GM23338 (cell line): ENCODE results near the gene TIMM17A. TPM values are rescaled to one million over a fixed set of nuclear protein-coding genes. Genes with fewer than 3 reads are reported as not detected.

Experiments
- ATAC-seq: fragments of 200-7000 bp; cut with Tn5 transposase; 3 replicates; pipeline ENCODE4 v1.9.1; 2020
- DNase-seq: peaks from one replicate; pipeline ENCODE4 v3.0.0-alpha.2; 2015; ENCODE audit warnings: low spot score
- H2AFZ ChIP-seq: fragments of 200-600 bp; sonication (generic); 2 replicates; pipeline ENCODE4 v1.8.0; 2016; ENCODE audit warnings: antibody characterized with exemption, mild to moderate bottlenecking, moderate library complexity
- H3F3A ChIP-seq: fragments of 200-600 bp; sonication (generic); replicated peaks from 2 replicates; pipeline ENCODE4 v1.8.0; 2017; ENCODE audit warnings: antibody characterized with exemption, mixed run types, low read depth
- H3K27ac ChIP-seq: fragments of 200-600 bp; sonication (generic); 2 replicates; pipeline ENCODE4 v1.6.1; 2016; ENCODE audit warnings: low read depth
- H3K27me3 ChIP-seq: fragments of 200-600 bp; sonication (generic); 2 replicates; pipeline ENCODE4 v1.8.0; 2016; ENCODE audit warnings: mild to moderate bottlenecking, mixed run types, moderate library complexity; ENCODE audit not compliant: insufficient read depth
- H3K36me3 ChIP-seq: fragments of 200-600 bp; sonication (generic); 2 replicates; pipeline ENCODE4 v1.8.0; 2016; ENCODE audit warnings: mild to moderate bottlenecking; ENCODE audit not compliant: insufficient read depth
- H3K4me1 ChIP-seq: fragments of 200-600 bp; sonication (generic); 2 replicates; pipeline ENCODE4 v1.8.0; 2016; ENCODE audit warnings: mild to moderate bottlenecking, moderate library complexity; ENCODE audit not compliant: insufficient read depth
- H3K4me2 ChIP-seq: fragments of 200-600 bp; sonication (generic); 2 replicates; pipeline ENCODE4 v1.7.1; 2017; ENCODE audit warnings: mixed run types
- H3K4me3 ChIP-seq: fragments of 200-600 bp; sonication (generic); 2 replicates; pipeline ENCODE4 v1.6.1; 2016; ENCODE audit warnings: mixed run types
- H3K79me2 ChIP-seq: fragments of 200-600 bp; sonication (generic); replicated peaks from 2 replicates; pipeline ENCODE4 v1.8.0; 2017; ENCODE audit warnings: mild to moderate bottlenecking; ENCODE audit not compliant: insufficient read depth
- H3K9me2 ChIP-seq: fragments of 200-600 bp; sonication (generic); 2 replicates; pipeline ENCODE4 v1.8.0; 2017; ENCODE audit not compliant: insufficient read depth
- H4K20me1 ChIP-seq: fragments of 200-600 bp; sonication (generic); replicated peaks from 2 replicates; pipeline ENCODE4 v1.8.0; 2017; ENCODE audit warnings: mild to moderate bottlenecking; ENCODE audit not compliant: insufficient read depth
- H3K27ac Mint-ChIP-seq: 2 replicates; pipeline ENCODE4 v1.8.0; 2020; ENCODE audit warnings: inconsistent platforms, mild to moderate bottlenecking, moderate library complexity, mixed read lengths
- H3K27me3 Mint-ChIP-seq: 3 replicates; pipeline ENCODE4 v1.8.0; 2022; ENCODE audit warnings: low read depth, mild to moderate bottlenecking, moderate library complexity, mixed read lengths, inconsistent platforms; ENCODE audit not compliant: insufficient read depth, poor library complexity
- H3K36me3 Mint-ChIP-seq: 3 replicates; pipeline ENCODE4 v1.8.0; 2021; ENCODE audit warnings: low read depth, mild to moderate bottlenecking, inconsistent platforms, moderate library complexity, mixed read lengths
- H3K4me1 Mint-ChIP-seq: 3 replicates; pipeline ENCODE4 v1.8.0; 2020; ENCODE audit warnings: mild to moderate bottlenecking, inconsistent platforms, mixed read lengths
- H3K4me3 Mint-ChIP-seq: 3 replicates; pipeline ENCODE4 v1.8.0; 2021; ENCODE audit warnings: moderate library complexity, mild to moderate bottlenecking, inconsistent platforms, mixed read lengths
- H3K9me3 Mint-ChIP-seq: 3 replicates; pipeline ENCODE4 v1.8.0; 2020; ENCODE audit warnings: moderate library complexity, mild to moderate bottlenecking, inconsistent platforms, mixed read lengths
- CREB1 ChIP-seq: fragments of 250-450 bp; sonication (Bioruptor Pico); IDR thresholded peaks from 2 replicates; pipeline ENCODE4 v1.5.0; 2020; ENCODE audit warnings: low read depth, mild to moderate bottlenecking, moderate library complexity
- ETS1 ChIP-seq: IDR thresholded peaks from 2 replicates; pipeline ENCODE4 v1.6.1; 2016; ENCODE audit warnings: antibody characterized with exemption
- EZH2 ChIP-seq: fragments of 200-600 bp; sonication (generic); IDR thresholded peaks from one replicate; pipeline ENCODE4 v1.8.0; 2017; ENCODE audit warnings: antibody characterized with exemption, mild to moderate bottlenecking, low read depth; ENCODE audit not compliant: unreplicated experiment
- EZH2phosphoT487 ChIP-seq: fragments of 200-600 bp; sonication (generic); IDR thresholded peaks from one replicate; pipeline ENCODE4 v1.8.1; 2018; ENCODE audit warnings: antibody characterized with exemption; ENCODE audit not compliant: unreplicated experiment
- JUNB ChIP-seq: IDR thresholded peaks from one replicate; pipeline ENCODE4 v1.6.1; 2016; ENCODE audit warnings: antibody characterized with exemption; ENCODE audit not compliant: unreplicated experiment
- NANOG ChIP-seq: IDR thresholded peaks from 2 replicates; pipeline ENCODE4 v1.6.1; 2016; ENCODE audit warnings: antibody characterized with exemption, borderline replicate concordance
- POLR2AphosphoS5 ChIP-seq: IDR thresholded peaks from 2 replicates; pipeline ENCODE4 v1.6.1; 2016; ENCODE audit warnings: antibody characterized with exemption, low read depth
- STAT1 ChIP-seq: IDR thresholded peaks from one replicate; pipeline ENCODE4 v1.6.1; 2016; ENCODE audit warnings: antibody characterized with exemption; ENCODE audit not compliant: unreplicated experiment
- ZNF114 ChIP-seq: fragments of 250-450 bp; sonication (Bioruptor Pico); IDR thresholded peaks from 2 replicates; pipeline ENCODE4 v1.5.0; 2020; ENCODE audit warnings: mild to moderate bottlenecking, moderate library complexity
- ZNF331 ChIP-seq: fragments of 250-450 bp; sonication (Bioruptor Pico); IDR thresholded peaks from 2 replicates; pipeline ENCODE4 v1.5.0; 2020; ENCODE audit warnings: low read depth, mild to moderate bottlenecking, moderate library complexity
- polyA plus RNA-seq: library from polyadenylated mRNA; unstranded; fragments of >200 nt; fragmentation: Nextera tagmentation; extraction: Ambion mirVana; gene quantifications from 2 replicates; pipeline ENCODE4 v1.2.1, GENCODE V29; 2016
- total RNA-seq: library from RNA; depleted of rRNA; stranded (reverse); fragments of >200 nt; shearing (Covaris generic); gene quantifications from 2 replicates; pipeline ENCODE4 v1.2.3, GENCODE V29; 2014
- TF ChIP-seq, protein P1 (sequence below): IDR thresholded peaks from one replicate; pipeline ENCODE4 v1.6.1; 2018; ENCODE audit warnings: antibody characterized with exemption; ENCODE audit not compliant: unreplicated experiment
- TF ChIP-seq, protein P2 (sequence below): fragments of 250-450 bp; sonication (Bioruptor Pico); IDR thresholded peaks from 2 replicates; pipeline ENCODE4 v1.5.0; 2020; ENCODE audit warnings: mild to moderate bottlenecking, moderate library complexity
- TF ChIP-seq, protein P3 (sequence below), 2 experiments: fragments of 200-600 bp in 1 of 2; sonication (generic) in 1 of 2; conservative IDR thresholded peaks; 2 replicates each; pipeline versions ENCODE4 v1.5.1 to v1.6.1; 2016 to 2017; ENCODE audit warnings: antibody characterized with exemption in 2 of 2, low read depth in 2 of 2, mild to moderate bottlenecking in 2 of 2, moderate library complexity in 1 of 2

The TIMM17A gene
- total and polyA plus RNA-seq, 2 experiments from 2014 or later = 38.5 to 60.0 TPM

- DNase-seq (no peak), ATAC-seq (no peak)
- H4K20me1 ChIP-seq = no peaks in the 10 kb centered on the region
- H2AFZ ChIP-seq = no peak overlapping the region
- Mint-ChIP-seq H3K9me3 (no peaks in the 10 kb centered on the region), H3K36me3 (no peaks in the 10 kb centered on the region), H3K4me3 (no peak overlapping the region), H3K27me3 (peaks cover 2% of the 10 kb centered on the region), H3K27ac (no peak overlapping the region), H3K4me1 (peaks cover 10% of the 10 kb centered on the region)
- H3K9me2 ChIP-seq = no peaks in the 10 kb centered on the region
- peaks cover 8% of the 10 kb centered on the region; the same call in 1 of the 2 replicates for H3F3A ChIP-seq
- H3K4me2 ChIP-seq = no peak overlapping the region
- no peak overlapping the region for H3K27ac ChIP-seq
- TF ChIP-seq POLR2AphosphoS5 = no peak
- TF ChIP-seq CREB1 (CRISPR knock-in tag) = no peak
- no peak for TF ChIP-seq EZH2phosphoT487
- TF ChIP-seq STAT1 = no peak
- no peak for TF ChIP-seq ETS1
- no peak for TF ChIP-seq ZNF331 (CRISPR knock-in tag)
- no peak for TF ChIP-seq EZH2
- TF ChIP-seq, protein P1, sequence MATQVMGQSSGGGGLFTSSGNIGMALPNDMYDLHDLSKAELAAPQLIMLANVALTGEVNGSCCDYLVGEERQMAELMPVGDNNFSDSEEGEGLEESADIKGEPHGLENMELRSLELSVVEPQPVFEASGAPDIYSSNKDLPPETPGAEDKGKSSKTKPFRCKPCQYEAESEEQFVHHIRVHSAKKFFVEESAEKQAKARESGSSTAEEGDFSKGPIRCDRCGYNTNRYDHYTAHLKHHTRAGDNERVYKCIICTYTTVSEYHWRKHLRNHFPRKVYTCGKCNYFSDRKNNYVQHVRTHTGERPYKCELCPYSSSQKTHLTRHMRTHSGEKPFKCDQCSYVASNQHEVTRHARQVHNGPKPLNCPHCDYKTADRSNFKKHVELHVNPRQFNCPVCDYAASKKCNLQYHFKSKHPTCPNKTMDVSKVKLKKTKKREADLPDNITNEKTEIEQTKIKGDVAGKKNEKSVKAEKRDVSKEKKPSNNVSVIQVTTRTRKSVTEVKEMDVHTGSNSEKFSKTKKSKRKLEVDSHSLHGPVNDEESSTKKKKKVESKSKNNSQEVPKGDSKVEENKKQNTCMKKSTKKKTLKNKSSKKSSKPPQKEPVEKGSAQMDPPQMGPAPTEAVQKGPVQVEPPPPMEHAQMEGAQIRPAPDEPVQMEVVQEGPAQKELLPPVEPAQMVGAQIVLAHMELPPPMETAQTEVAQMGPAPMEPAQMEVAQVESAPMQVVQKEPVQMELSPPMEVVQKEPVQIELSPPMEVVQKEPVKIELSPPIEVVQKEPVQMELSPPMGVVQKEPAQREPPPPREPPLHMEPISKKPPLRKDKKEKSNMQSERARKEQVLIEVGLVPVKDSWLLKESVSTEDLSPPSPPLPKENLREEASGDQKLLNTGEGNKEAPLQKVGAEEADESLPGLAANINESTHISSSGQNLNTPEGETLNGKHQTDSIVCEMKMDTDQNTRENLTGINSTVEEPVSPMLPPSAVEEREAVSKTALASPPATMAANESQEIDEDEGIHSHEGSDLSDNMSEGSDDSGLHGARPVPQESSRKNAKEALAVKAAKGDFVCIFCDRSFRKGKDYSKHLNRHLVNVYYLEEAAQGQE = no peak
- TF ChIP-seq NANOG = no peak
- no peak for TF ChIP-seq ZNF114
- TF ChIP-seq, protein P2, sequence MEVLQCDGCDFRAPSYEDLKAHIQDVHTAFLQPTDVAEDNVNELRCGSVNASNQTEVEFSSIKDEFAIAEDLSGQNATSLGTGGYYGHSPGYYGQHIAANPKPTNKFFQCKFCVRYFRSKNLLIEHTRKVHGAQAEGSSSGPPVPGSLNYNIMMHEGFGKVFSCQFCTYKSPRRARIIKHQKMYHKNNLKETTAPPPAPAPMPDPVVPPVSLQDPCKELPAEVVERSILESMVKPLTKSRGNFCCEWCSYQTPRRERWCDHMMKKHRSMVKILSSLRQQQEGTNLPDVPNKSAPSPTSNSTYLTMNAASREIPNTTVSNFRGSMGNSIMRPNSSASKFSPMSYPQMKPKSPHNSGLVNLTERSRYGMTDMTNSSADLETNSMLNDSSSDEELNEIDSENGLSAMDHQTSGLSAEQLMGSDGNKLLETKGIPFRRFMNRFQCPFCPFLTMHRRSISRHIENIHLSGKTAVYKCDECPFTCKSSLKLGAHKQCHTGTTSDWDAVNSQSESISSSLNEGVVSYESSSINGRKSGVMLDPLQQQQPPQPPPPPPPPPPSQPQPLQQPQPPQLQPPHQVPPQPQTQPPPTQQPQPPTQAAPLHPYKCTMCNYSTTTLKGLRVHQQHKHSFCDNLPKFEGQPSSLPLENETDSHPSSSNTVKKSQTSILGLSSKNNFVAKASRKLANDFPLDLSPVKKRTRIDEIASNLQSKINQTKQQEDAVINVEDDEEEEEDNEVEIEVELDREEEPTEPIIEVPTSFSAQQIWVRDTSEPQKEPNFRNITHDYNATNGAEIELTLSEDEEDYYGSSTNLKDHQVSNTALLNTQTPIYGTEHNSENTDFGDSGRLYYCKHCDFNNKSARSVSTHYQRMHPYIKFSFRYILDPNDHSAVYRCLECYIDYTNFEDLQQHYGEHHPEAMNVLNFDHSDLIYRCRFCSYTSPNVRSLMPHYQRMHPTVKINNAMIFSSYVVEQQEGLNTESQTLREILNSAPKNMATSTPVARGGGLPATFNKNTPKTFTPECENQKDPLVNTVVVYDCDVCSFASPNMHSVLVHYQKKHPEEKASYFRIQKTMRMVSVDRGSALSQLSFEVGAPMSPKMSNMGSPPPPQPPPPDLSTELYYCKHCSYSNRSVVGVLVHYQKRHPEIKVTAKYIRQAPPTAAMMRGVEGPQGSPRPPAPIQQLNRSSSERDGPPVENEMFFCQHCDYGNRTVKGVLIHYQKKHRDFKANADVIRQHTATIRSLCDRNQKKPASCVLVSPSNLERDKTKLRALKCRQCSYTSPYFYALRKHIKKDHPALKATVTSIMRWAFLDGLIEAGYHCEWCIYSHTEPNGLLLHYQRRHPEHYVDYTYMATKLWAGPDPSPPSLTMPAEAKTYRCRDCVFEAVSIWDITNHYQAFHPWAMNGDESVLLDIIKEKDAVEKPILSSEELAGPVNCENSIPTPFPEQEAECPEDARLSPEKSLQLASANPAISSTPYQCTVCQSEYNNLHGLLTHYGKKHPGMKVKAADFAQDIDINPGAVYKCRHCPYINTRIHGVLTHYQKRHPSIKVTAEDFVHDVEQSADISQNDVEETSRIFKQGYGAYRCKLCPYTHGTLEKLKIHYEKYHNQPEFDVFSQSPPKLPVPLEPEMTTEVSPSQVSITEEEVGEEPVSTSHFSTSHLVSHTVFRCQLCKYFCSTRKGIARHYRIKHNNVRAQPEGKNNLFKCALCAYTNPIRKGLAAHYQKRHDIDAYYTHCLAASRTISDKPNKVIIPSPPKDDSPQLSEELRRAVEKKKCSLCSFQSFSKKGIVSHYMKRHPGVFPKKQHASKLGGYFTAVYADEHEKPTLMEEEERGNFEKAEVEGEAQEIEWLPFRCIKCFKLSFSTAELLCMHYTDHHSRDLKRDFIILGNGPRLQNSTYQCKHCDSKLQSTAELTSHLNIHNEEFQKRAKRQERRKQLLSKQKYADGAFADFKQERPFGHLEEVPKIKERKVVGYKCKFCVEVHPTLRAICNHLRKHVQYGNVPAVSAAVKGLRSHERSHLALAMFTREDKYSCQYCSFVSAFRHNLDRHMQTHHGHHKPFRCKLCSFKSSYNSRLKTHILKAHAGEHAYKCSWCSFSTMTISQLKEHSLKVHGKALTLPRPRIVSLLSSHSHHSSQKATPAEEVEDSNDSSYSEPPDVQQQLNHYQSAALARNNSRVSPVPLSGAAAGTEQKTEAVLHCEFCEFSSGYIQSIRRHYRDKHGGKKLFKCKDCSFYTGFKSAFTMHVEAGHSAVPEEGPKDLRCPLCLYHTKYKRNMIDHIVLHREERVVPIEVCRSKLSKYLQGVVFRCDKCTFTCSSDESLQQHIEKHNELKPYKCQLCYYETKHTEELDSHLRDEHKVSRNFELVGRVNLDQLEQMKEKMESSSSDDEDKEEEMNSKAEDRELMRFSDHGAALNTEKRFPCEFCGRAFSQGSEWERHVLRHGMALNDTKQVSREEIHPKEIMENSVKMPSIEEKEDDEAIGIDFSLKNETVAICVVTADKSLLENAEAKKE (CRISPR knock-in tag) = no peak
- TF ChIP-seq JUNB = no peak
- TF ChIP-seq, protein P3, sequence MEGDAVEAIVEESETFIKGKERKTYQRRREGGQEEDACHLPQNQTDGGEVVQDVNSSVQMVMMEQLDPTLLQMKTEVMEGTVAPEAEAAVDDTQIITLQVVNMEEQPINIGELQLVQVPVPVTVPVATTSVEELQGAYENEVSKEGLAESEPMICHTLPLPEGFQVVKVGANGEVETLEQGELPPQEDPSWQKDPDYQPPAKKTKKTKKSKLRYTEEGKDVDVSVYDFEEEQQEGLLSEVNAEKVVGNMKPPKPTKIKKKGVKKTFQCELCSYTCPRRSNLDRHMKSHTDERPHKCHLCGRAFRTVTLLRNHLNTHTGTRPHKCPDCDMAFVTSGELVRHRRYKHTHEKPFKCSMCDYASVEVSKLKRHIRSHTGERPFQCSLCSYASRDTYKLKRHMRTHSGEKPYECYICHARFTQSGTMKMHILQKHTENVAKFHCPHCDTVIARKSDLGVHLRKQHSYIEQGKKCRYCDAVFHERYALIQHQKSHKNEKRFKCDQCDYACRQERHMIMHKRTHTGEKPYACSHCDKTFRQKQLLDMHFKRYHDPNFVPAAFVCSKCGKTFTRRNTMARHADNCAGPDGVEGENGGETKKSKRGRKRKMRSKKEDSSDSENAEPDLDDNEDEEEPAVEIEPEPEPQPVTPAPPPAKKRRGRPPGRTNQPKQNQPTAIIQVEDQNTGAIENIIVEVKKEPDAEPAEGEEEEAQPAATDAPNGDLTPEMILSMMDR (conservative IDR thresholded peaks at IDR 0.05; ENCODE audit: low read depth in 2 of 2) = no peak
- H3K36me3 ChIP-seq = no peaks in the 10 kb centered on the region
- H3K27me3 ChIP-seq = no peaks in the 10 kb centered on the region
- H3K4me1 ChIP-seq = peaks cover 4% of the 10 kb centered on the region; the same call in 1 of the 2 replicates
- H3K79me2 ChIP-seq = no peaks in the 10 kb centered on the region
- H3K4me3 ChIP-seq = no peak overlapping the region
Measured at GRCh38 chr1:201938440-201939035, 16.8 kb upstream of the TIMM17A start.
